Cardiac fibroblast (primary cell): ENCODE results near the gene JAKMIP1.

Source experiments
- DNase-seq, 2 donors: peaks; one replicate each; pipeline versions ENCODE4 v3.0.0 to v3.0.0-alpha.2; 2010; ENCODE audit warnings: low read depth in 2 of 2
- H3K4me3 ChIP-seq, 2 donors: replicated peaks in 1 of 2; 1 replicate in 1 of 2; 2 replicates in 1 of 2; pipeline ENCODE4 v1.5.1; 2011; ENCODE audit warnings: low read depth in 2 of 2, low read length in 2 of 2, mild to moderate bottlenecking in 2 of 2, moderate library complexity in 1 of 2
- TF ChIP-seq, protein P1 (sequence below): IDR thresholded peaks from one replicate; pipeline ENCODE4 v1.5.1; 2011; ENCODE audit warnings: low read depth, mild to moderate bottlenecking, low read length, inconsistent platforms

Gene JAKMIP1

DNA sequence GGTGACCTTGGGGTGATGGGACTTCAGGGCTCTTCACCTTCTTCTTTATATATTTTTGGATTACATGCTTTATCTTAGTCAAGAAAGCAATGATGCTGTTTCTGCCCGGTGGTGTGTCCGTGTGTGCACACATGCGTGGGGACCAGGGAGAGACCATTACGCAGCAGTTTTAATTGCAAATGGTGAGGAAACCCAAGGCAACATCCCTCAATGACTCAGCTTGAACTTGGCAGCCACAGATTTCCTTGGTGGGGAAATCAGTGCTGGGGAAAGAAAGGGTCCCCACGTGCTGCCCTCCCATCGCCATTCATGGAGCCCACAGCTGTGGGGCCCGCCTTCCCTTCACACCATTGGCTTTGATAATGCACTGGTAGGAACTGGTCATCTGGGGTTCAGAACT lies 136.0 kb downstream of the JAKMIP1 start:
- TF ChIP-seq, protein P1, sequence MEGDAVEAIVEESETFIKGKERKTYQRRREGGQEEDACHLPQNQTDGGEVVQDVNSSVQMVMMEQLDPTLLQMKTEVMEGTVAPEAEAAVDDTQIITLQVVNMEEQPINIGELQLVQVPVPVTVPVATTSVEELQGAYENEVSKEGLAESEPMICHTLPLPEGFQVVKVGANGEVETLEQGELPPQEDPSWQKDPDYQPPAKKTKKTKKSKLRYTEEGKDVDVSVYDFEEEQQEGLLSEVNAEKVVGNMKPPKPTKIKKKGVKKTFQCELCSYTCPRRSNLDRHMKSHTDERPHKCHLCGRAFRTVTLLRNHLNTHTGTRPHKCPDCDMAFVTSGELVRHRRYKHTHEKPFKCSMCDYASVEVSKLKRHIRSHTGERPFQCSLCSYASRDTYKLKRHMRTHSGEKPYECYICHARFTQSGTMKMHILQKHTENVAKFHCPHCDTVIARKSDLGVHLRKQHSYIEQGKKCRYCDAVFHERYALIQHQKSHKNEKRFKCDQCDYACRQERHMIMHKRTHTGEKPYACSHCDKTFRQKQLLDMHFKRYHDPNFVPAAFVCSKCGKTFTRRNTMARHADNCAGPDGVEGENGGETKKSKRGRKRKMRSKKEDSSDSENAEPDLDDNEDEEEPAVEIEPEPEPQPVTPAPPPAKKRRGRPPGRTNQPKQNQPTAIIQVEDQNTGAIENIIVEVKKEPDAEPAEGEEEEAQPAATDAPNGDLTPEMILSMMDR: no peak
- no peak for DNase-seq
- no peak overlapping the region for H3K4me3 ChIP-seq

DNA sequence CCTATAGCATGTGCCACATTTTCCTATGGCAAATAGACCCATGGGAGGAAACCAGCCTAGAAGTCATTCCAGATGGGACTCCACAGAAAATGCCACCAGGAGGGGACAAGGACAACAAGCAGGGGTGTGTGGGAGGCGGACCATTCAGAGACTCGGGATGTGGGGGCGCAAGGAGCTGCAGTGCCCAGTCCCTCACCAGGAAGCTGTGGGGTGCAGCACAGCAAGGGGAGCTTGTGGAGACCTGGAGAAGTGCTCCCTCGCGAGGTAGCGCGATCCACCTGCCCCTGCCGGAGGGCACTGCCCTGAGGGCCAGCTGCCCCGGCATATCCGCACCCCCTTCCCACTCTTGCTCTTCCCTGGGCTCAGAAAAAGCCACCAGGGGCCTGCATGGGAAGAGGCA lies 136.7 kb downstream of the JAKMIP1 start:
- H3K4me3 ChIP-seq: no peak overlapping the region
- DNase-seq: no peak
- TF ChIP-seq, protein P1: no peak

DNA sequence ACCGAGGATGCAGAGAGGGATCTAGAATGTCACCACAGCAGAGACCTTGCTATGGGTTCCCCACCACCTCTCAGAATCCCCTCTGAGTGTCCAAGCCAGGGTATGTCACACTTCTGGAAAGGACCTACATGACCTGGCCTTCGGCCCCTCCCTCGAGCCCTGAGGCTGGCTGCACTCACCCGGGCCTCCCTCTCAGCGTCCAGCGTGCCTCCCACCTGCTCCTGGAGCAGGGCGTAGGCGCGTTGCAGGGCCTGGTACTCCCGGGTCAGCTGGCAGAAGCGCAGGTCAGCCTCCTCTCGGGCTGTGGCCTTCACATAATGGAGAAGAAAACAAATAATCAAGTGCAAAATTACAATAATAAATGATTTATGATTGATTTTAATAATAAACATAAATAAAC lies 138.2 kb downstream of the JAKMIP1 start:
- TF ChIP-seq, protein P1: no peak
- DNase-seq: no peak

DNA sequence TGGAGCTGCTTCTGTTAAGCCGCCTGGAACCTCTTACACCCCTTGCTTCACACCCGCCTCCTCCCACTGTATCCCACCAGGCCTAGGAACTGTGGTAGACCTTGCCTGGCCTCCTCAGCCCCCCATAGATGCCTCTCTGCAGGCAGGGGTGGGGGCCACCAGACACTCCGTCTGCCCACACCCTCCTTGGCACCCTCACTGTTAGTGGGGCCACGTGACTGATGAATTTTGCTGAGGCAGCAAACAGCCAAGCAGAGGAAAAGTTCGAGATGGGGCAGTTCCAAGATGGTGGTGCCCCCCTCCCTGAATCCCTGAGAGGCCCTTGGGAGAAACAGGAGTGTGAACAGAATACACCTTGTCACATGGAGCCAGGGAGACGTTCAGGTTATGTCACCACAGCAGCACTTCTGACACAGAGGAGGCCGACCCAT lies 141.0 kb downstream of the JAKMIP1 start:
- no peak for DNase-seq

More for the DNA sequence above, 138.2 kb downstream of the JAKMIP1 start:
- no peak overlapping the region for H3K4me3 ChIP-seq

DNA sequence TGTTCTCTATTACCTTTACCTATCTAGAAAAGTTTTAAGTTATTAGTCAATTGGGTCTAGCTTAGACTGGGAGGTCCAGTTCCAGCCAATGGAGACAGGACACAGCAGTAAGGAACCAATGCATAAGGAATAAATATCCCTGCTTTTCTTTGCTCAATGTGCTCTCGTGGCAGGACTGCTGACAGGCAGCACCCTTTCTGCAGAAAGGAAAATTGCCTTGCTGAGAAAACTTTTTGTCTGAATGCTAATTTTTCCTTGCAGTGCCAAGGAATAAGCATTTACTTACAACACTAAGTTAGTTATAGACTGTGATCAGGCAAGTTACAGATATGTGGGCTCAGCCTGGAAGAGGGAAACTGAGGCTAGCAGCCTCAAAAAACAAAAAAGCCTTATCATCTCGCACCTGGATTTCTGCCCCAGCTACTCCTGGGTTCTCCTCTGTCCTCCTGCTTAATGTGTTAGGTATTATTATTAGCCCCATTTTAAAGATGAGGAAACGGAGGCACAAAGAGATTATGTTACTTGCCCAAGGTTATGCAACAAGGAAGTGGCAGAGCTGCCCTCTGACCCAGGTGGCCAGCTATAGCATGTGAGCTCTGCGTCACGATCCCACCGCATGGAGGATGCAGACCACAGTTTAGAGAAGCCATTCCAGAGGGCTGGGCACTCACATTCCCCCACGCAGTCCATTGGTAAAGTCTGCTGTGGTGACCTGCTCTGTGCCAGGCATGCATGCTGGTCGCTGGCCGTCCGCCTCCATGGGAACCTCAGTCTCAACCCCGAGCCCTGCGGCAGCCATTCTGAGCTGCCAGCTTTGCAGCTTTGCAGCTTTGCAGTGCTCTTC lies 141.6 kb downstream of the JAKMIP1 start:
- no peak overlapping the region for H3K4me3 ChIP-seq
- TF ChIP-seq, protein P1: no peak
- peak in 1 of 2 donors; percentile 1 for DNase-seq

More for the DNA sequence above, 141.0 kb downstream of the JAKMIP1 start:
- TF ChIP-seq, protein P1: no peak
- H3K4me3 ChIP-seq: no peak overlapping the region

DNA sequence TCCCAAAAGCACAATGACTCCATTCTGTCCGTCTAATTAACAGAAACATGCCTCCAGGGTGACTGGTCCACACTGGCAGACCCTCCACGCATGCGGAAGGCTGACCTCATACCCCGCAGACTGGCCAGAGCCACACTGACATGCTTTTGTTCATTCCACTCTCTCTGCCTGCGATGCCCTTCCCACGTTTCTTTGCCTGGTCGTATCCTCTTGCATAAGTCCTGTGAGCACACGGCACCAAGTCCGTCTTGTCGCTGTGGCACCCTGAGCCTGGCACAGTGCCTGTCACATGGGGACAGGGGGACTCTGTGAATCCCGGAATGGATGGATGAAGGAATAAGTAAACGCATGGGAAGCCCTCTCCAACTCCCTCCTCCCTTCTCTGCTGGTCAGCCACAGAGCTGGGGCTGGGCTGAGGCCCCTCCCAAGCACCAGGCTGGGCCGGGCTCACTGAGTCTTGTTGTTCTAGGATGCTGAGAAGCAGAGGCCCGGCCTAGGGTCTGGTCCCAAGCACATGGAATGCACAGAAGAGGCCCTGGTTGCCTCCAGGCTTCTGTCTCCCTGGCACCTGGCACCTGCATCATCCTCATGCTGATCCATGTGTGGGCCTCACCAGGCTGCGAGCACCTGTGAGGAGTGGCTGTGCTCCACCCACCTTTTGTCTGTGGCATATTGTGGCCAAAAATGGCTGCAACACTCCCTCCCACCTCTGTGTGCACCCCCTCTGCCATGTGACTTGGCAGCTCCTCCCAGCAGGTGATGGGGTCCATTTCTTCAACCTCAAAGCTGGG lies 143.2 kb downstream of the JAKMIP1 start:
- TF ChIP-seq, protein P1: no peak
- no peak overlapping the region for H3K4me3 ChIP-seq
- no peak for DNase-seq
